H9 (cell line): ENCODE data around the gene BEX2. TPM values are rescaled to one million over a fixed set of nuclear protein-coding genes. Genes with fewer than 3 reads are reported as not detected.
A peak's percentile ranks its signal among the peaks of the same experiment; 100 is the strongest.
"Not testable (repeated sequence)": the region's sequence is repeated elsewhere in the genome, so short reads cannot be mapped to it uniquely, and the experiment has no call there.

ENCODE experiments used
- DNase-seq: peaks from one replicate; pipeline ENCODE4 v3.0.0-alpha.2; 2017
- H2AFZ ChIP-seq: one replicate; pipeline ENCODE4 v1.6.1; 2013; ENCODE audit warnings: mild to moderate bottlenecking, low read length, control low read depth, moderate library complexity
- H2AK5ac ChIP-seq: 2 replicates; pipeline ENCODE4 v1.6.1; 2013; ENCODE audit warnings: low read length, control low read depth, mixed read lengths; ENCODE audit not compliant: insufficient read length
- H2BK120ac ChIP-seq: one replicate; pipeline ENCODE4 v1.6.1; 2013; ENCODE audit warnings: low read depth, mild to moderate bottlenecking, low read length, control low read depth, inconsistent platforms; ENCODE audit not compliant: poor library complexity, severe bottlenecking
- H2BK12ac ChIP-seq: 2 replicates; pipeline ENCODE4 v1.6.1; 2013; ENCODE audit warnings: low read length, control low read depth, mixed read lengths, low read depth; ENCODE audit not compliant: insufficient read length
- H2BK15ac ChIP-seq: 2 replicates; pipeline ENCODE4 v1.6.1; 2013; ENCODE audit warnings: low read depth, low read length, control low read depth
- H2BK20ac ChIP-seq: one replicate; pipeline ENCODE4 v1.6.1; 2013; ENCODE audit warnings: low read depth, mild to moderate bottlenecking, low read length, control low read depth, inconsistent platforms; ENCODE audit not compliant: poor library complexity, severe bottlenecking
- H2BK5ac ChIP-seq: 2 replicates; pipeline ENCODE4 v1.6.1; 2013; ENCODE audit warnings: low read length, control low read depth, mixed read lengths; ENCODE audit not compliant: insufficient read length
- H3K14ac ChIP-seq: 2 replicates; pipeline ENCODE4 v1.6.1; 2013; ENCODE audit warnings: low read length, control low read depth; ENCODE audit not compliant: insufficient read depth
- H3K18ac ChIP-seq: 2 replicates; pipeline ENCODE4 v1.6.1; 2013; ENCODE audit warnings: low read depth, mild to moderate bottlenecking, mixed read lengths, low read length, control low read depth; ENCODE audit not compliant: insufficient read length
- H3K23ac ChIP-seq: 2 replicates; pipeline ENCODE4 v1.6.1; 2013; ENCODE audit warnings: low read length, control low read depth, mixed read lengths, low read depth; ENCODE audit not compliant: insufficient read length
- H3K23me2 ChIP-seq: 2 replicates; pipeline ENCODE4 v1.6.1; 2013; ENCODE audit warnings: low read depth, mild to moderate bottlenecking, mixed read lengths, low read length, control low read depth; ENCODE audit not compliant: insufficient read length, poor library complexity, severe bottlenecking
- H3K27ac ChIP-seq: 2 replicates; pipeline ENCODE4 v1.5.1; 2013; ENCODE audit warnings: low read length, control low read depth, mixed read lengths, low read depth; ENCODE audit not compliant: insufficient read length
- H3K27me3 ChIP-seq: 2 replicates; pipeline ENCODE4 v1.6.1; 2013; ENCODE audit warnings: low read length, control low read depth, inconsistent platforms; ENCODE audit not compliant: insufficient read depth
- H3K4ac ChIP-seq: 2 replicates; pipeline ENCODE4 v1.6.1; 2013; ENCODE audit warnings: low read depth, mild to moderate bottlenecking, control low read depth, inconsistent platforms, low read length, moderate library complexity
- H3K4me1 ChIP-seq: 2 replicates; pipeline ENCODE4 v1.6.1; 2013; ENCODE audit warnings: low read length, control low read depth, inconsistent platforms; ENCODE audit not compliant: insufficient read depth
- H3K4me2 ChIP-seq: 2 replicates; pipeline ENCODE4 v1.6.1; 2013; ENCODE audit warnings: low read length, control low read depth, mixed read lengths; ENCODE audit not compliant: insufficient read length, insufficient read depth
- H3K56ac ChIP-seq: 2 replicates; pipeline ENCODE4 v1.6.1; 2013; ENCODE audit warnings: low read depth, mild to moderate bottlenecking, mixed read lengths, low read length, control low read depth; ENCODE audit not compliant: insufficient read length
- H3K79me1 ChIP-seq: 2 replicates; pipeline ENCODE4 v1.6.1; 2013; ENCODE audit warnings: low read depth, mild to moderate bottlenecking, moderate library complexity, low read length, control low read depth, inconsistent platforms; ENCODE audit not compliant: insufficient read depth, poor library complexity, severe bottlenecking
- H3K79me2 ChIP-seq: 2 replicates; pipeline ENCODE4 v1.6.1; 2013; ENCODE audit warnings: low read length, control low read depth, inconsistent platforms; ENCODE audit not compliant: insufficient read depth
- H3K9ac ChIP-seq: 2 replicates; pipeline ENCODE4 v1.6.1; 2013; ENCODE audit warnings: low read length, control low read depth, mixed read lengths; ENCODE audit not compliant: insufficient read length; ENCODE audit errors: extremely low read depth
- H3K9me3 ChIP-seq: one replicate; pipeline ENCODE4 v1.6.1; 2013; ENCODE audit warnings: low read depth, low read length, inconsistent platforms; ENCODE audit not compliant: control insufficient read depth
- H3T11ph ChIP-seq: one replicate; pipeline ENCODE4 v1.6.1; 2013; ENCODE audit warnings: mild to moderate bottlenecking, low read length, control low read depth, inconsistent platforms
- H4K20me1 ChIP-seq: one replicate; pipeline ENCODE4 v1.6.1; 2013; ENCODE audit not compliant: control insufficient read depth, insufficient read length, insufficient read depth
- H4K5ac ChIP-seq: 2 replicates; pipeline ENCODE4 v1.6.1; 2013; ENCODE audit warnings: low read depth, mild to moderate bottlenecking, mixed read lengths, low read length, control low read depth; ENCODE audit not compliant: insufficient read length
- H4K8ac ChIP-seq: replicated peaks from 2 replicates; pipeline ENCODE4 v1.6.1; 2013; ENCODE audit warnings: low read length, control low read depth, mixed read lengths, low read depth; ENCODE audit not compliant: insufficient read length
- H4K91ac ChIP-seq: 2 replicates; pipeline ENCODE4 v1.6.1; 2013; ENCODE audit warnings: low read depth, mild to moderate bottlenecking, moderate library complexity, mixed read lengths, low read length, control low read depth; ENCODE audit not compliant: insufficient read length
- H3K27ac Mint-ChIP-seq, 3 experiments: 2 replicates in 2 of 3; 3 replicates in 1 of 3; pipeline ENCODE4 v1.8.0; 2020 to 2021; ENCODE audit warnings: mixed read lengths in 3 of 3, mild to moderate bottlenecking in 1 of 3, moderate library complexity in 1 of 3
- H3K27me3 Mint-ChIP-seq: 2 replicates; pipeline ENCODE4 v1.8.0; 2021; ENCODE audit warnings: low read depth, mild to moderate bottlenecking, moderate library complexity, mixed read lengths
- H3K36me3 Mint-ChIP-seq, 3 experiments: 2 replicates in 2 of 3; 3 replicates in 1 of 3; pipeline ENCODE4 v1.8.0; 2020 to 2021; ENCODE audit warnings: low read depth in 3 of 3, mixed read lengths in 3 of 3; ENCODE audit not compliant: insufficient read depth in 1 of 3
- H3K4me1 Mint-ChIP-seq, 2 experiments: 2 replicates each; pipeline ENCODE4 v1.8.0; 2020; ENCODE audit warnings: mixed read lengths in 2 of 2
- H3K4me3 Mint-ChIP-seq, 2 experiments: 2 replicates in 1 of 2; 3 replicates in 1 of 2; pipeline ENCODE4 v1.8.0; 2020 to 2021; ENCODE audit warnings: mild to moderate bottlenecking in 2 of 2, mixed read lengths in 2 of 2, moderate library complexity in 1 of 2
- H3K9me3 Mint-ChIP-seq, 2 experiments: 2 replicates in 1 of 2; 3 replicates in 1 of 2; pipeline ENCODE4 v1.8.0; 2020; ENCODE audit warnings: mild to moderate bottlenecking in 2 of 2, mixed read lengths in 2 of 2, moderate library complexity in 1 of 2
- WGBS: extraction: QIAGEN DNeasy Blood & Tissue Kit; methylation state at CpG from one replicate; pipeline ENCODE4 v1.1.7; 2013; ENCODE audit warnings: missing lambda C conversion rate, low lambda C conversion rate, mixed read lengths; ENCODE audit not compliant: insufficient read length; ENCODE audit errors: extremely low coverage; 5-methylcytosine and 5-hydroxymethylcytosine counted together
- total RNA-seq: library from RNA; stranded (reverse); gene quantifications from 2 replicates; pipeline ENCODE4 v1.2.1, GENCODE V29; 2021
- TF ChIP-seq, protein P1 (sequence below): fragments of 200-600 bp; sonication (generic); conservative IDR thresholded peaks from 3 replicates; pipeline ENCODE4 v1.8.0; 2021; ENCODE audit warnings: antibody characterized with exemption, mild to moderate bottlenecking

BEX2 gene
- total RNA-seq, 1 experiment from 2014 or later, result 29.6 TPM

DNA sequence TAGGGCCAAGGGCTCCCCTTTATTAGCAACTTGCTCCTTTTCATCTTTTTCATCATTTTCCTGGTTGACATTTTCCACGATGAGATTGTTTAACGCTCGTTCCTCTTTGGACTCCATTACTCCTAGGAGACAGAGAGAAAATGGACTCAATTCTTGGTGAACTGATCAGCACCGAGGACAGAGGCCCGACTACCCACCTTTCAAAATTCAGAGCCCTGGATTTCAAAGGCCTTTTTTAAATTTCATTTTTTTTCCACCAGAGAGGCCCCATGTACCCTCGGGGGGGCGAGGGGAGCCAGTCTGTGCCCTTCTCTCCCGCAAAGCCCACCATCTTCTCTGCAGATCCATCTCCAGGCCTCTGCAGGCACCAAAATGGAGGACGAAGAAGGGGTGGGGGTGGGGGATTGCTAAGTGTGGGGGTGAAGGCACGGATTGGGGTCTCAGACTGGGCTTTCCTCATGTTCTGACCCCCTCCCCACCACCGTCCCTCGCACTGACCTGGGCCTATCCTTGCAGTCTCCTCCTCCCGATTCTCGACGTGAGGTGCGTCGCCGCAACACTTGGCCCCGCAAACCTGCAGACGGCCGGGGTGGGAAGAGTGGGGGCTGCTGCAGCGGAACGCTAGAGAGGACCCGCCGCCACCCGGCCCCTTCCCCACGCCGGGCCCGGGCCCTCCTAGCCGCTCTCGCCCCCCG is 783 bp downstream of the BEX2 start:
- Histone ChIP-seq H2AFZ (no peak overlapping the region), H3K18ac (peak overlapping the region; percentile 33), H2BK20ac (no peak overlapping the region), H3K4me1 (no peaks in the 10 kb centered on the region), H3K9ac (peak overlapping the region; percentile 62), H3K79me1 (no peaks in the 10 kb centered on the region), H3K56ac (no peak overlapping the region), H3T11ph (no peak overlapping the region), H2BK120ac (no peak overlapping the region), H3K23me2 (no peaks in the 10 kb centered on the region), H4K8ac (no peak overlapping the region), H4K91ac (no peak overlapping the region), H3K27ac (no peak overlapping the region), H3K23ac (no peak overlapping the region), H3K4me2 (peak overlapping the region; percentile 59), H3K14ac (peak overlapping the region; percentile 8; the same call in 1 of the 2 replicates), H2AK5ac (no peak overlapping the region), H2BK5ac (no peak overlapping the region), H2BK15ac (no peak overlapping the region), H4K20me1 (peaks cover 3% of the 10 kb centered on the region), H3K4ac (no peak overlapping the region), H3K79me2 (no peaks in the 10 kb centered on the region), H4K5ac (no peak overlapping the region), H2BK12ac (no peak overlapping the region), H3K9me3 (no peaks in the 10 kb centered on the region), H3K27me3 (no peaks in the 10 kb centered on the region)
- H3K9me3 Mint-ChIP-seq, result peaks cover 0 to 44% of the 10 kb centered on the region in 2 experiments; a peak in 3 of 5 replicates
- TF ChIP-seq, protein P1, sequence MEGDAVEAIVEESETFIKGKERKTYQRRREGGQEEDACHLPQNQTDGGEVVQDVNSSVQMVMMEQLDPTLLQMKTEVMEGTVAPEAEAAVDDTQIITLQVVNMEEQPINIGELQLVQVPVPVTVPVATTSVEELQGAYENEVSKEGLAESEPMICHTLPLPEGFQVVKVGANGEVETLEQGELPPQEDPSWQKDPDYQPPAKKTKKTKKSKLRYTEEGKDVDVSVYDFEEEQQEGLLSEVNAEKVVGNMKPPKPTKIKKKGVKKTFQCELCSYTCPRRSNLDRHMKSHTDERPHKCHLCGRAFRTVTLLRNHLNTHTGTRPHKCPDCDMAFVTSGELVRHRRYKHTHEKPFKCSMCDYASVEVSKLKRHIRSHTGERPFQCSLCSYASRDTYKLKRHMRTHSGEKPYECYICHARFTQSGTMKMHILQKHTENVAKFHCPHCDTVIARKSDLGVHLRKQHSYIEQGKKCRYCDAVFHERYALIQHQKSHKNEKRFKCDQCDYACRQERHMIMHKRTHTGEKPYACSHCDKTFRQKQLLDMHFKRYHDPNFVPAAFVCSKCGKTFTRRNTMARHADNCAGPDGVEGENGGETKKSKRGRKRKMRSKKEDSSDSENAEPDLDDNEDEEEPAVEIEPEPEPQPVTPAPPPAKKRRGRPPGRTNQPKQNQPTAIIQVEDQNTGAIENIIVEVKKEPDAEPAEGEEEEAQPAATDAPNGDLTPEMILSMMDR, result no peak
- H3K4me1 Mint-ChIP-seq, result peaks cover 2 to 5% of the 10 kb centered on the region in 2 experiments; a peak in 2 of 4 replicates
- no peak overlapping the region for H3K27ac Mint-ChIP-seq
- peak overlapping the region; percentile 71 to 79 for H3K4me3 Mint-ChIP-seq
- no peaks in the 10 kb centered on the region for H3K27me3 Mint-ChIP-seq
- WGBS, result no CpG with 5 or more reads among the region's 32 CpGs
- DNase-seq, result no peak
- H3K36me3 Mint-ChIP-seq, result peaks cover 5 to 12% (median 10%) of the 10 kb centered on the region in 3 experiments; a peak in 6 of 7 replicates

DNA sequence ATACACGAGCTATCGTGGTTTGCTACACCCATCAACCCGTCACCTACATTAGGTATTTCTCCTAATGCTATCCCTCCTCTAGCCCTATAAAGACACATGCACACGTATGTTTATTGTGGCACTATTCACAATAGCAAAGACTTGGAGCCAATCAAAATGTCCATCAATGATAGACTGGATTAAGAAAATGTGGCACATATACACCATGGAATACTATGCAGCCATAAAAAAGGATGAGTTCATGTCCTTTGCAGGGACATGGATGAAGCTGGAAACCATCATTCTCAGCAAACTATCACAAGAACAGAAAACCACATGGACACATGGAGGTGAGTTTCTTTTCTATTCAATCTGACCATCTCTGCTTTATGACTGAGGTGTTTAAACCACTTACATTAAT is 5.1 kb downstream of the BEX2 start:
- not testable (repeated sequence) for H2BK20ac ChIP-seq, H3K9me3 ChIP-seq, H2BK15ac ChIP-seq, H3K4me3 Mint-ChIP-seq, H2BK120ac ChIP-seq, H4K8ac ChIP-seq, H3K4ac ChIP-seq, H2AK5ac ChIP-seq, H3K4me1 Mint-ChIP-seq, H3K4me1 ChIP-seq, DNase-seq, H3K27ac Mint-ChIP-seq, H2AFZ ChIP-seq, H3K23ac ChIP-seq, H3K56ac ChIP-seq, H3K27me3 Mint-ChIP-seq, H4K91ac ChIP-seq, H3T11ph ChIP-seq, H2BK5ac ChIP-seq, H3K23me2 ChIP-seq, H2BK12ac ChIP-seq, H4K20me1 ChIP-seq, H3K9ac ChIP-seq, H3K14ac ChIP-seq, H3K27me3 ChIP-seq, H3K79me2 ChIP-seq, H3K27ac ChIP-seq, H3K79me1 ChIP-seq, H3K18ac ChIP-seq, H4K5ac ChIP-seq, H3K4me2 ChIP-seq
- Mint-ChIP-seq H3K36me3 (peaks cover 5 to 12% (median 10%) of the 10 kb centered on the region in 3 experiments; a peak in 5 of 7 replicates), H3K9me3 (peaks cover 0 to 46% of the 10 kb centered on the region in 2 experiments; a peak in 3 of 5 replicates)
- WGBS, result no CpG with 5 or more reads among the region's 4 CpGs
